ENCODE results near the gene NGF. TPM values are rescaled to one million over a fixed set of nuclear protein-coding genes. Genes with fewer than 3 reads are reported as not detected.

Gene NGF
- total and polyA plus RNA-seq, 2 donors (not counting 1 experiment from before 2014, with no cell fraction given) = not detected

- Mint-ChIP-seq H3K27ac (no peak overlapping the region), H3K4me3 (no peak overlapping the region), H3K4me1 (no peaks in the 10 kb centered on the region), H3K27me3 (peaks cover 7% of the 10 kb centered on the region), H3K9me3 (ENCODE audit: insufficient read depth) (no peaks in the 10 kb centered on the region)
- Histone ChIP-seq H3K27ac (ENCODE audit: low read length in 2 of 2) (no peak overlapping the region), H3K4me3 (ENCODE audit: control extremely low read depth in 1 of 5, extremely low read depth in 1 of 5, insufficient read depth in 1 of 5, low read depth in 2 of 5, low read length in 4 of 5) (no peak overlapping the region), H3K27me3 (replicated peaks in 1 of 4; ENCODE audit: control extremely low read depth in 1 of 4, control insufficient read depth in 3 of 4, insufficient read depth in 4 of 4, low read length in 3 of 4) (peaks cover 0 to 2% (median 0%) of the 10 kb centered on the region in 4 experiments), H2AFZ (ENCODE audit: insufficient read depth, low read depth, low read length, poor library complexity, severe bottlenecking) (no peak overlapping the region), H4K20me1 (ENCODE audit: control insufficient read depth, insufficient read depth, low read length, poor library complexity, severe bottlenecking) (no peaks in the 10 kb centered on the region), H3K36me3 (replicated peaks in 1 of 2; ENCODE audit: control extremely low read depth in 1 of 2, control insufficient read depth in 1 of 2, extremely low read depth in 1 of 2, insufficient read depth in 2 of 2, low read length in 1 of 2) (no peaks in the 10 kb centered on the region), H3K9ac (ENCODE audit: low read length) (no peak overlapping the region), H3K4me1 (ENCODE audit: control insufficient read depth in 2 of 2, insufficient read depth in 2 of 2, low read length in 2 of 2) (no peaks in the 10 kb centered on the region), H3K79me2 (ENCODE audit: control insufficient read depth, insufficient read depth, low read length) (no peaks in the 10 kb centered on the region), H3K4me2 (replicated peaks; ENCODE audit: low read depth, low read length, poor library complexity, severe bottlenecking) (no peak overlapping the region), H3K9me3 (ENCODE audit: control extremely low read depth in 1 of 3, control insufficient read depth in 2 of 3, insufficient read depth in 1 of 3, low read length in 2 of 3) (peaks cover 0 to 2% (median 0%) of the 10 kb centered on the region in 3 donors)
- ATAC-seq (ENCODE audit: low read depth) = no peak
- 50% methylated on average over 1 of the region's 3 CpGs for WGBS (ENCODE audit: insufficient coverage)
- intact Hi-C loops (cut with micrococcal nuclease) = no loop called here
- ChIA-PET POLR2A (no interaction called here), CTCF (no interaction called here)
- no peak for TF ChIP-seq CTCF (IDR thresholded peaks at IDR 0.05)
- no peak for TF ChIP-seq EZH2 (IDR thresholded peaks at IDR 0.05; ENCODE audit: borderline replicate concordance, insufficient read depth, low read depth, low read length, poor library complexity, severe bottlenecking)
- DNase-seq = no peak
Observed at GRCh38 chr1:115240297-115240696, 97.8 kb downstream of the NGF start.

- DNase-seq (no peak), ATAC-seq (ENCODE audit: low read depth) (no peak)
- no peak overlapping the region for H2AFZ ChIP-seq (ENCODE audit: insufficient read depth, low read depth, low read length, poor library complexity, severe bottlenecking)
- no peak overlapping the region for H3K4me3 ChIP-seq (ENCODE audit: control extremely low read depth in 1 of 5, extremely low read depth in 1 of 5, insufficient read depth in 1 of 5, low read depth in 2 of 5, low read length in 4 of 5)
- no peaks in the 10 kb centered on the region for H3K4me1 ChIP-seq (ENCODE audit: control insufficient read depth in 2 of 2, insufficient read depth in 2 of 2, low read length in 2 of 2)
- peaks cover 7% of the 10 kb centered on the region for H3K27me3 Mint-ChIP-seq
- no peaks in the 10 kb centered on the region for H3K9me3 Mint-ChIP-seq (ENCODE audit: insufficient read depth)
- H3K4me2 ChIP-seq (replicated peaks; ENCODE audit: low read depth, low read length, poor library complexity, severe bottlenecking) = no peak overlapping the region
- H3K27ac Mint-ChIP-seq = no peak overlapping the region
- H3K9me3 ChIP-seq (ENCODE audit: control extremely low read depth in 1 of 3, control insufficient read depth in 2 of 3, insufficient read depth in 1 of 3, low read length in 2 of 3) = peaks cover 0 to 2% (median 0%) of the 10 kb centered on the region in 3 donors
- ChIA-PET CTCF (no interaction called here), POLR2A (no interaction called here)
- H3K27ac ChIP-seq (ENCODE audit: low read length in 2 of 2) = no peak overlapping the region
- H3K79me2 ChIP-seq (ENCODE audit: control insufficient read depth, insufficient read depth, low read length) = no peaks in the 10 kb centered on the region
- intact Hi-C loops (cut with micrococcal nuclease) = no loop called here
- H3K9ac ChIP-seq (ENCODE audit: low read length) = no peak overlapping the region
- peaks cover 0 to 2% (median 0%) of the 10 kb centered on the region in 4 experiments for H3K27me3 ChIP-seq (replicated peaks in 1 of 4; ENCODE audit: control extremely low read depth in 1 of 4, control insufficient read depth in 3 of 4, insufficient read depth in 4 of 4, low read length in 3 of 4)
- no peak overlapping the region for H3K4me3 Mint-ChIP-seq
- no peaks in the 10 kb centered on the region for H4K20me1 ChIP-seq (ENCODE audit: control insufficient read depth, insufficient read depth, low read length, poor library complexity, severe bottlenecking)
- H3K36me3 ChIP-seq (replicated peaks in 1 of 2; ENCODE audit: control extremely low read depth in 1 of 2, control insufficient read depth in 1 of 2, extremely low read depth in 1 of 2, insufficient read depth in 2 of 2, low read length in 1 of 2) = no peaks in the 10 kb centered on the region
- WGBS (ENCODE audit: insufficient coverage) = 83% methylated on average over 1 of the region's 1 CpG
- TF ChIP-seq CTCF (IDR thresholded peaks at IDR 0.05) = no peak
- no peak for TF ChIP-seq EZH2 (IDR thresholded peaks at IDR 0.05; ENCODE audit: borderline replicate concordance, insufficient read depth, low read depth, low read length, poor library complexity, severe bottlenecking)
- H3K4me1 Mint-ChIP-seq = no peaks in the 10 kb centered on the region
Observed at GRCh38 chr1:115239426-115239825, 98.6 kb downstream of the NGF start.
